Brain pericyte (primary cell): Measurements from ENCODE around the gene TMEM74B.
"Not testable (repeated sequence)": the region's sequence is repeated elsewhere in the genome, so short reads cannot be mapped to it uniquely, and the experiment has no call there.

Experiments
- DNase-seq: peaks from one replicate; pipeline ENCODE4 v3.0.0-alpha.2; 2012; ENCODE audit warnings: low read depth, low spot score

Gene TMEM74B

GRCh38 chr20:1180949-1181348 is 3.8 kb downstream of the TMEM74B start:
- DNase-seq: no peak

- no peak for DNase-seq
Observed at GRCh38 chr20:1178623-1179022, 6.2 kb downstream of the TMEM74B start.

GRCh38 chr20:1178103-1178502 is 6.7 kb downstream of the TMEM74B start:
- no peak for DNase-seq

- DNase-seq: no peak
Observed at GRCh38 chr20:1177680-1178079, 7.1 kb downstream of the TMEM74B start.

- no peak for DNase-seq
Observed at GRCh38 chr20:1174787-1175186, 10.0 kb downstream of the TMEM74B start.

- DNase-seq: no peak
Observed at GRCh38 chr20:1173698-1174097, 11.1 kb downstream of the TMEM74B start.

GRCh38 chr20:1171461-1172093 is 13.2 kb downstream of the TMEM74B start:
- DNase-seq: no peak

- DNase-seq: no peak
Observed at GRCh38 chr20:1169224-1169623, 15.6 kb downstream of the TMEM74B start.

- no peak for DNase-seq
Observed at GRCh38 chr20:1166948-1167720, 17.6 kb downstream of the TMEM74B start.

GRCh38 chr20:1165941-1166340 is 18.8 kb downstream of the TMEM74B start:
- no peak for DNase-seq

GRCh38 chr20:1165521-1165920 is 19.3 kb downstream of the TMEM74B start:
- no peak for DNase-seq

- no peak for DNase-seq
Observed at GRCh38 chr20:1164871-1165270, 19.9 kb downstream of the TMEM74B start.

GRCh38 chr20:1163653-1164052 is 21.1 kb downstream of the TMEM74B start:
- no peak for DNase-seq

GRCh38 chr20:1163105-1163504 is 21.7 kb downstream of the TMEM74B start:
- no peak for DNase-seq

GRCh38 chr20:1160991-1161390 is 23.8 kb downstream of the TMEM74B start:
- DNase-seq: no peak

- no peak for DNase-seq
Observed at GRCh38 chr20:1160496-1160895, 24.3 kb downstream of the TMEM74B start.

- no peak for DNase-seq
Observed at GRCh38 chr20:1155342-1155741, 29.4 kb downstream of the TMEM74B start.

- no peak for DNase-seq
Observed at GRCh38 chr20:1154691-1155090, 30.1 kb downstream of the TMEM74B start.

GRCh38 chr20:1154226-1154625 is 30.6 kb downstream of the TMEM74B start:
- no peak for DNase-seq

GRCh38 chr20:1150968-1151367 is 33.8 kb downstream of the TMEM74B start:
- no peak for DNase-seq

GRCh38 chr20:1150218-1150617 is 34.6 kb downstream of the TMEM74B start:
- DNase-seq: no peak

- DNase-seq: not testable (repeated sequence)
Observed at GRCh38 chr20:1149812-1150211, 35.0 kb downstream of the TMEM74B start.

- DNase-seq: no peak
Observed at GRCh38 chr20:1146957-1147356, 37.8 kb downstream of the TMEM74B start.
